OCI-LY3 (cell line): ENCODE data around the gene FRMPD4.
A peak's percentile ranks its signal among the peaks of the same experiment; 100 is the strongest.

Source experiments
- H2AFZ ChIP-seq: fragments of 200-600, 300-600 bp; shearing (Covaris generic); 2 replicates; pipeline ENCODE4 v1.6.0; 2014; ENCODE audit warnings: antibody characterized with exemption, low read depth, low read length
- H3K27ac ChIP-seq: fragments of 200-600, 300-600 bp; sonication (generic); 2 replicates; pipeline ENCODE4 v1.5.1; 2014; ENCODE audit warnings: mild to moderate bottlenecking, low read length, moderate library complexity, mixed read lengths
- H3K27me3 ChIP-seq: fragments of 200-600, 300-600 bp; sonication (generic); 2 replicates; pipeline ENCODE4 v1.6.1; 2014; ENCODE audit warnings: low read depth, low read length, mixed read lengths
- H3K36me3 ChIP-seq: fragments of 200-600, 300-600 bp; sonication (generic); replicated peaks from 2 replicates; pipeline ENCODE3; 2014; ENCODE audit warnings: low read depth, low read length, mixed read lengths
- H3K4me1 ChIP-seq: fragments of 300-600, 200-600 bp; sonication (generic); 2 replicates; pipeline ENCODE4 v1.6.1; 2014; ENCODE audit warnings: low read length, mixed read lengths
- H3K4me2 ChIP-seq: fragments of 200-600, 300-600 bp; sonication (generic); 2 replicates; pipeline ENCODE4 v1.6.1; 2014; ENCODE audit warnings: low read length, mixed read lengths
- H3K4me3 ChIP-seq: fragments of 300-600, 200-600 bp; sonication (generic); 2 replicates; pipeline ENCODE4 v1.5.1; 2014; ENCODE audit warnings: antibody characterized with exemption, mild to moderate bottlenecking, low read length, moderate library complexity
- H3K79me2 ChIP-seq: fragments of 300-600, 200-600 bp; shearing (Covaris generic); 2 replicates; pipeline ENCODE4 v1.6.1; 2014; ENCODE audit warnings: mild to moderate bottlenecking, low read length, mixed read lengths
- H3K9ac ChIP-seq: fragments of 300-600, 200-600 bp; shearing (Covaris generic); 2 replicates; pipeline ENCODE4 v1.6.0; 2014; ENCODE audit warnings: mild to moderate bottlenecking, low read length, moderate library complexity
- H3K9me3 ChIP-seq: fragments of 200-600, 300-600 bp; shearing (Covaris generic); 2 replicates; pipeline ENCODE4 v1.6.1; 2014; ENCODE audit warnings: low read length, mixed read lengths; ENCODE audit not compliant: insufficient read depth
- H4K20me1 ChIP-seq: fragments of 200-600, 300-600 bp; sonication (generic); 2 replicates; pipeline ENCODE4 v1.6.1; 2016; ENCODE audit warnings: low read length, mixed read lengths; ENCODE audit not compliant: insufficient read depth
- CTCF ChIP-seq: fragments of 200-600, 300-600 bp; sonication (generic); IDR thresholded peaks from 2 replicates; pipeline ENCODE4 v1.5.1; 2014; ENCODE audit warnings: antibody characterized with exemption, low read length, low read depth
- EZH2phosphoT487 ChIP-seq: fragments of 200-600 bp; shearing (Covaris generic); IDR thresholded peaks from 2 replicates; pipeline ENCODE4 v1.6.1; 2018; ENCODE audit warnings: antibody characterized with exemption, mixed run types, low read depth

Gene FRMPD4

GRCh38 chrX:12690646-12691045, 552.4 kb downstream of the FRMPD4 start:
- H3K4me3 ChIP-seq = no peak overlapping the region
- H4K20me1 ChIP-seq = no peaks in the 10 kb centered on the region
- H3K4me1 ChIP-seq = no peaks in the 10 kb centered on the region
- TF ChIP-seq CTCF = no peak
- H3K9me3 ChIP-seq = no peaks in the 10 kb centered on the region
- H3K4me2 ChIP-seq = no peak overlapping the region
- no peak overlapping the region for H2AFZ ChIP-seq
- peaks cover 6% of the 10 kb centered on the region; the same call in 1 of the 2 replicates for H3K27me3 ChIP-seq
- H3K9ac ChIP-seq = no peak overlapping the region
- H3K27ac ChIP-seq = no peak overlapping the region
- no peaks in the 10 kb centered on the region for H3K36me3 ChIP-seq
- no peaks in the 10 kb centered on the region for H3K79me2 ChIP-seq

- TF ChIP-seq EZH2phosphoT487 (no peak), CTCF (no peak)
- H3K9me3 ChIP-seq = no peaks in the 10 kb centered on the region
- H3K4me2 ChIP-seq = no peak overlapping the region
- H3K27me3 ChIP-seq = no peaks in the 10 kb centered on the region; the same call in 1 of the 2 replicates
- H4K20me1 ChIP-seq = no peaks in the 10 kb centered on the region
- no peaks in the 10 kb centered on the region for H3K79me2 ChIP-seq
- H3K9ac ChIP-seq = no peak overlapping the region
- no peaks in the 10 kb centered on the region for H3K4me1 ChIP-seq
- H3K36me3 ChIP-seq = no peaks in the 10 kb centered on the region
- H3K27ac ChIP-seq = no peak overlapping the region
- H2AFZ ChIP-seq = no peak overlapping the region
- H3K4me3 ChIP-seq = no peak overlapping the region
Measured at GRCh38 chrX:12693754-12694153, 555.5 kb downstream of the FRMPD4 start.

GRCh38 chrX:12700745-12701144, 562.5 kb downstream of the FRMPD4 start:
- 0 out of 2 replicates have a peak, but pooled peaks cover 2% of the 10 kb centered on the region for H3K4me1 ChIP-seq
- H3K36me3 ChIP-seq = no peaks in the 10 kb centered on the region
- H3K4me3 ChIP-seq = no peak overlapping the region
- H3K27me3 ChIP-seq = no peaks in the 10 kb centered on the region; the same call in 1 of the 2 replicates
- no peaks in the 10 kb centered on the region for H3K9me3 ChIP-seq
- H2AFZ ChIP-seq = no peak overlapping the region
- no peak overlapping the region for H3K4me2 ChIP-seq
- no peak overlapping the region for H3K27ac ChIP-seq
- H3K9ac ChIP-seq = no peak overlapping the region
- no peaks in the 10 kb centered on the region for H3K79me2 ChIP-seq
- TF ChIP-seq EZH2phosphoT487 = no peak
- TF ChIP-seq CTCF = no peak
- H4K20me1 ChIP-seq = no peaks in the 10 kb centered on the region

- no peak overlapping the region for H3K9ac ChIP-seq
- no peak overlapping the region for H3K27ac ChIP-seq
- H4K20me1 ChIP-seq = no peaks in the 10 kb centered on the region
- 0 out of 2 replicates have a peak, but pooled peaks cover 2% of the 10 kb centered on the region for H3K4me1 ChIP-seq
- H3K4me2 ChIP-seq = peak overlapping the region; percentile 55
- no peaks in the 10 kb centered on the region for H3K36me3 ChIP-seq
- TF ChIP-seq CTCF (peak; percentile 75), EZH2phosphoT487 (no peak)
- H2AFZ ChIP-seq = no peak overlapping the region
- H3K9me3 ChIP-seq = no peaks in the 10 kb centered on the region
- H3K27me3 ChIP-seq = no peaks in the 10 kb centered on the region; the same call in 1 of the 2 replicates
- H3K4me3 ChIP-seq = peak overlapping the region; percentile 39; the same call in 1 of the 2 replicates
- no peaks in the 10 kb centered on the region for H3K79me2 ChIP-seq
Measured at GRCh38 chrX:12701628-12702027, 563.4 kb downstream of the FRMPD4 start.
